GM21526 (cell line): ENCODE results near the gene PDIK1L.

Experiments
- ATAC-seq: cut with Tn5 transposase; IDR thresholded peaks from one replicate; pipeline ENCODE4 v1.9.1; 2021; ENCODE audit warnings: moderate library complexity; ENCODE audit not compliant: unreplicated experiment, low FRiP score

Gene PDIK1L

DNA sequence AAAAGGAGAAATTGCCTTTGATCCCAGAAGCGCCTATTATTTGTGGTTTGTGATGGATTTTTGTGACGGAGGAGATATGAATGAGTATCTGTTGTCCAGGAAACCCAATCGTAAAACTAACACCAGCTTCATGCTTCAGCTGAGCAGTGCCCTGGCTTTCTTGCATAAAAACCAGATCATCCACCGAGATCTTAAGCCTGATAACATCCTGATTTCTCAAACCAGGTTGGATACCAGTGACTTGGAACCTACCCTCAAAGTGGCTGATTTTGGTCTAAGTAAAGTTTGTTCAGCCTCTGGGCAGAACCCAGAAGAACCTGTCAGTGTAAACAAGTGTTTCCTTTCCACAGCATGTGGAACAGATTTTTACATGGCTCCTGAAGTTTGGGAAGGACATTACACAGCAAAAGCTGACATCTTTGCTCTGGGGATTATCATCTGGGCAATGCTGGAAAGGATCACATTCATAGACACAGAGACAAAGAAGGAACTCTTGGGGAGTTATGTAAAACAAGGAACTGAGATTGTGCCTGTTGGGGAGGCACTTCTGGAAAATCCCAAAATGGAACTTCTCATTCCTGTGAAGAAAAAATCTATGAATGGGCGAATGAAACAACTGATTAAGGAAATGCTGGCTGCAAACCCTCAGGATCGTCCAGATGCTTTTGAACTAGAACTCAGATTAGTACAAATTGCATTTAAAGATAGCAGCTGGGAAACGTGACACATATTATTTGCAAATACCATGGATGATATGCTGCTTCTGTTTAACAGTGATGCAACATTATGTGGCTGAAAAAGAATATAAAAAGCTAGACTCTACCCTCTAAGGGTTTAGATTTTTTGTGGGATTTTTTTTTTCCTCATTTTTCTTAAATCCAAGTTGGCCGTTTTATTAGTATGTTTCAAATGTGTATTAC, 10.5 kb downstream of the PDIK1L start:
- no peak for ATAC-seq

DNA sequence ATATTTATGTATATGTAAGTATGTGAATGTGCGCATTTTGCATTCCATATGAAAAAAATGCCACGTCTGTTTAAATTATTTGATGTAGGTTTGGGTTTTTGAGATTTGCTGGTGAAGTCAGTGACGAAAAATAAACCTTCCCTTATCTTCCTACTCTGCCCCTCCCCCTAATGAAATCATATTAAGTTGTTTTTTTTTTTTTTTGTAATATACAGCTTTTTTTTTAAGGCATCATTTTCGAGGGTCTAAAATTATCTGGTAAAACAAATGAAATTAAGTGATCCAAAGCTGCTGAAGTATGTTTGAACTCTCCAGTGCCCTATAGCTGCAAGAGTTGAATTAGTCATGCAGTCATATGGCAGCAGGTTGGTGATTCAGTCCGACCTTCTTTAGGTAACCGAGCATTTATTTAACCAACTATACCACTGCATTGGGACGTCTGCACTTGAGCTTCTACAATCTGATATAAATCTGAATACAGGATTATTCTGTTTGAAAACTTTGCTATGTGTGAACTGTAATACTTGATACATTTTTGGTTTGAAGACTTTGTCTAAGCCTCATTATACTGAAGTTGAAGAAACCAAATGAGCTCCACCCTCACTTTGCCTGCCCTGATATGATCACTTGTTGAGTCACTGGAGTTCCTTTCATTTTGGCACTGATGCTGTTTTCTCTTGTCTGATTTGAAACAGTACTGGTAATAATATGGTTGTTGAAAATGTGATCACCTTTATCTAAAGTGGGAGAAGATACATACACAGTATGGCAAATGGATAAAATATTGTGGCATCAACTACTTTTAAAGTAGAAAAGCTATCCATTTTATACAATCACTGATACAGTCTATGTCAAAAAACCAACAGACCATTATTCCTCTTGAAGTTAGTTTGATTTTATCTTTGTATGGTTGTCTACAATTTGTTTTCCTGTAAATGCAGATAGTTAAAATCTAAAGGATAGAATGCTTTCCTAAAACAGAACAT, 11.7 kb downstream of the PDIK1L start:
- ATAC-seq, result no peak

DNA sequence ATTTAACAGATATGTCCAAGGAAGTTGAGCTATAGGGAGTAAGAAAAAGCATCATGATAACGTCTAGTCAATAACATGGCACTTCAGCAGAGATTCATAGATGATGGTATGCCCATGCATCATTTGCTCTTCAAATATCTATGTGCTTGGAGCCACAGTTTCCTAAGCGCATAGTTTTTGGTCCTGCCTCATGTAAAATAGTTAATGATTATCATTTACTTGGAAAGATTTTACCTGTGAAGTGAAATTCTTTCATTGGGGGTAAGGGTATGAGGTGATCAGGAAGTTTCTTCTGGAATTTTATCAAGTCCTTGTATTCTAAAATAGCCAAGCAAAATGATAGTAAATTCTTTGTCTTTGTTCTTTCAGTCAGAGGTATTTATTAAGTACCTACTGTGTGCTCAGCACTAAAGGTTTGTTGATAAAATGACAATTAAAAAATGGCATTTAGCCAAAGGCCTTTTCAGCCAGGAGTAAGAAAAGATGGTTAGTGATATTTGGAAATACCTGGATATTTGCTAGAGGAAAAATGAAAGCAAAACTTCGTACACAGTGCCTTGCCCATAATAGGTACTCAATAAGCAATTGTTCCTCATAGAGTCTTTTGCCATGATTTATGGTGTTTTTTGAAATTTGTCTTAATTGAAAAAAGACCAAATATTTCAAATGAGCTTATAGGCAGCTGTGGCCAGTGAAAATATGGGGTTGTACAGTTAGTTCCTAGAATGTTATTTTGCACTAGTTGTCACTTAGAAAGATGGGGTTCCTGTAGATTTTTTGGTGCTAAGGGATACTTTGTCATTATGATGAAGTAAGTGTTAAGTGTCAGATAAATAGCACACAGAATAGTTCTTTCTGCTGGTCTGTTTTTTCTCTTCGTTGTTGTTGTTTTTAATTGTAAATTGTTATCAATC, 13.1 kb downstream of the PDIK1L start:
- ATAC-seq, result no peak

DNA sequence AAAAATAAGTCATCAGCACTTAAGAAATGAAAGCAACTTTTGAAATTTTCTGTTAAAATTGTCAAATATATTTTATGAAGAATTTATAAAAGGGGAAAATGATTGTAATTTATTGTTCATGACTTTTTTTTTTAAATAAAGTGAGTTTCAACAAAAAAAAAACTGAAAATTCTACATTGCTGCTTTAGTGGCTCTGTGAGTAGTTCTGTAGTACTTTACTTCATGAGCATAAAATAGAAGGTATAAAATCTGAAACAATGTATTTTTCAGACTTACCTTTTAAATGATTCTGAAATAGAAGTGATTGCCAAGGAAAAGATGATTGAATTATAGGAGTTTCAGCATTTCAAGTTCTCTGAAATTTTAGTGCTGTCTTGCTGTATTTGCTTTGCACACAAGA, 13.8 kb downstream of the PDIK1L start:
- ATAC-seq, result no peak

DNA sequence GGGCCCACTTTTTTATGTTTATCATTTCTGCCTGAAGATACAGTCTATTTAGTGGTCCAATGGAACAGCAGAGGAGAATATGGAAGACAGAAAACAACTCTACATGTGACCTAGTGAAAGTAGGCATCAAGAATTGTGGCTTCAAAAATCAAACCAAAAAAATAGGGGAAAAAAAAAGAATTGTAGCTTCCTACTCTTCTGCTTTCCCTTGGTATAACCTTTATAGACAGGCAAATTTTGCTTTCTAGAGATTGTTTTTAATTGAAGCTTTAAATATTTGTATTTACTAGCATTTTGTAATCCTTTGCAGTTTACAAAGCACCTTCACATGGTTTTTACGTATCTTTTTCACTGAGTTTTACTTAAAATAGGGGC, 14.3 kb downstream of the PDIK1L start:
- ATAC-seq, result no peak

DNA sequence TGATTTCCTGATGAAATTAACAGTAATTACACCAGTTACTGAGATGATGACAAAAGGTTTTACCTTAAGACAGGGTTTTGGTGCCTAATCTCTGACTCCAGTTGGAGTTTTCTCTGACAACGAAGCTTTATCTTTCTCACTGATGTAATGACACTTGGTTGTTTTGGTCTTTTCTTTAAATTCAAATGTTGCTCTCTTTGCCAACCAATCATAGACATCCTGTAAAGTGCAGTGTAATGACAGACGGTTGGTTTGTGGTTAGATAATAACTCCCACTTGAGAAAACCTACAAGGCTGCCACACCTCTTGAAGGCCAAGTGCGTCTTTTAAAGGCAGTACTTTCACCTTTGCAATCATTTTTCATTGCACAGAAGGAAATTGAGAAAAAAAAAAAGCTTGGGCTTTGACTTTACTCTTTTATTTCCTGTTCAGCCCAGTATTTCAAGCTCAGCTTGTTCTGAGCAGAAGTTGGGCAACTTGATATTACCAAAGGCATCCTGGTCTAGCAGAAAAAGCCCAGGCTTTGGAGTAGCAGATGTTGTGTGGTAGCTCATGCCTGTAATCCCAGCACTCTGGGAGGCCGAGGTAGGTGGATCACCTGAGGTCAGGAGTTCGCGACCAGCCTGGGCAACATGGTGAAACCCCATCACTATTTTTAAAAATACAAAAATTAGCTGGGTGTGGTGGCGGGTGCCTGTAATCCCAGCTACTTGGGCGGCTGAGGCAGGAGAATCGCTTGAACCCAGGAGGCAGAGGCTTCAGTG, 14.9 kb downstream of the PDIK1L start:
- no peak for ATAC-seq

DNA sequence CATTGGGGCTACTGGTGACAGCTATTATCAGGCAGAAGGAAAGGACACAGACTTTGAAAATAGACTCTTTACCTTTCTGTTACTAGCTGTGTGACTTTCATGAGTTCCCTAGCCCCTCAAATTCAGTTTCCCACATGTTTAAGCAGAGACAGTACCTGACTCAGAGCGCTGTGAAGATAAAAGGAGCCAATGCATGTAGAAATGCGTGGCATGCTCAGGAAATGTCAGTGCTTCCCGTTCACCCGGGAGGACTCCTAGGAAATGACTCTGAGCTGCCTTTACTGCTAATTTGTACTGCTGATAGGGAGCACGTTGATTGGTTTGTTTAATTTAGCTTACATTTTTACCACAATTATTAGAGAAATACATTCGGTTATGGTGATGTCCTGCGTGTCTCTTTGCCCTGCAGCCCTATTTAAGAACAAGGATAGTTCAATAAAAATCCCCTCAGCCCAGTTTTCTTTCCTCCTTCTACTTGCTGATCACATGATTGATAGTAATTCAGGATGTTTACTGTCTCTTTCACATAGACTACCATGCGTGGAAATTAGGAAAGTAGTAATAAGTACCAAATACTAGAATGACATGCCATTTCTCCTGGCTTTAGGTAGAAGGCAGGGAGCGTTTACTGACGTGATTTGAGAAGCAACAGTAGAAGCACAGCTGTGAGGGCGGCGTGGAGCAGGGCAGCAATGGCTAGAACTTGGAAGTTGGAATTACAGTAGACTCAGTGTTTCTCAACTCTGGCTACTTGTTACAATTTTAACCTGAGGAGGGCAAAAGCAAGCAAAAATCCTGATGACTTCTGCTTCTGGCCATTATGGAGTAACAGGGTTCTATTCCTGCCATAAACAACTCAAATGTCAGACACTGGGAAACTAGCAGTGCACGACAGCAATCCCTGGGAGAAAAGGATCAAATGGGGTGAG, 15.9 kb downstream of the PDIK1L start:
- no peak for ATAC-seq

DNA sequence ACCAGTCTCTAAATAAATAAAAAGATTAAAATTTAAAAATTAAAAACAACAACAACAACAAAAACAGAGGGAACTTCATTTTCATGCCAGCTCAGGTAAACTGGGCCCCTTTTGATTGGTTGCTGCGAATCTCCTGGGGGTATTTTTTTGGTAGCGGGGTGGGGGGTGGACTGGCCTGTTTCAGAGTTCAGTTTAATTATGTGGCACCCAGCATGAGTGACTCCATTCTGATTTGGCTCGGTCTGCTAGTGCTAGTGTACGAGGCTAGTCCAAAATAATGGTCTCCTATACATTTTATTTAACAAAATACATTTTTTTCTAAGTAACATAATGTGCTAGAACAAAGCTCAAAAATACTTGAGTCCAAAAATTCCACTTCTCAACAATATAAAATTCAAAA, 18.2 kb downstream of the PDIK1L start:
- no peak for ATAC-seq

DNA sequence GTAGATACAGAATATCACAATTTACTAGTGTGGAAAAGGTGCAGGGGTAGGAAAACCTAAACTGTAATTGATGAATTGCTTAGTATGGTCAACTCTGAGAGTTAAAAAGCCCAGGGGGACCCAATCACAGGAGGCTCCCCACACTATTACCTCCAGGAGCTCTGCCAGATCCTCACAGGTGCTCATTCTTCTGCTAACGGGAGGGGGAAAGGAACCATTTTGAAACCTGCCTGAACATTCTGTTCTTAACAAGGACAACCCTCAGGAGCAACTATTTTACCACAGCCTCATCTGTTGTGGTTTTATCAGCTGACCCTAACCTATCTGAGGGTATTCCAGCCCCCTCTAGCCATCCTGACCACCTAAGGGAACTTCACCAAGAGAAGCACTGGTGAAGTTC, 19.1 kb downstream of the PDIK1L start:
- no peak for ATAC-seq

DNA sequence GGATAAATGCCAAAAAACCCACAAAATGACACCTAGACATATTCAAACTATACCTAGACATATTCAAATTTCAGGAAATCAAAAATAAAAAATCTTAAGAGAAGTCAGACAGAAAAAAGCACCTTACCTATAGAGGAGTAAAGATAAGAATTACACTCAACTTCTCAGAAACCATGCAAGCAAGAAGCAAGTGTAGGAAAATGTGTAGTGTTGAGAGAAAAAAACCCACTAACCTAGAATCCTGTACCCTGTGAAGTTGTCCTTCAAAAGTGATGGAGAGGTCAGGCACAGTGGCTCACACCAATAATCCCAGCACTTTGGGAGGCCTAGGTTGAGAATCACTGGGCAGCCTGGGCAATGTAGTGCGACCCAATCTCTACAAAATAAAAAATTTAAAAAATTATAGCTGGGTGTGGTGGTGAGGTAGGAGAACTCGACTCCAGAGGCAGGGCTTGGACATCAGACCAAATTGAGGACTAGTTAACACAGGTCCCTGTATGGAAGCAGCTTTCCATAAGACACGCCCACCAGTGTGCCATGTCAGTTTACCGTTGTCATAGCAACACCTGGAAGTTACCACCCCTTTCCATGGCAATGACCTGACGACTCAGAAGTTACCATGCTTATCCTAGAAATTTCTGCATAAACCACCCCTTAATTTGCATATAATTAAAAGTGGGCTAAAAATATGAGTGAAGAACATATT, 20.7 kb downstream of the PDIK1L start:
- ATAC-seq, result no peak

DNA sequence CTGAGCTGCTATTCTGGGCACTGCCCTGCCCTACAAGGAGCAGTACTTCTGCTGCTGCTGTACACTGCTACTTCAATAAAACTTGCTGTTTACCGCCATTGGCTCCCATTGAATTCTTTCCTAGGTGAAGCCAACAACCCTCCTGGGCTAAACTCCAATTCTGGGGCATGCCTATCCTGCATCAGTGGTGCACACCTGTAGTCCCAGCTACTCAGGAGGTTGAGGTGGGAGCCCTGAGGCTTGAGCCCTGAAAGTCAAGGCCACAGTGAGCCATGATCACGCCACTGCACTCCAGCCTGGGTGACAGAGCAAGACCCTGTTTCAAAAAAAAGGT, 21.2 kb downstream of the PDIK1L start:
- no peak for ATAC-seq

DNA sequence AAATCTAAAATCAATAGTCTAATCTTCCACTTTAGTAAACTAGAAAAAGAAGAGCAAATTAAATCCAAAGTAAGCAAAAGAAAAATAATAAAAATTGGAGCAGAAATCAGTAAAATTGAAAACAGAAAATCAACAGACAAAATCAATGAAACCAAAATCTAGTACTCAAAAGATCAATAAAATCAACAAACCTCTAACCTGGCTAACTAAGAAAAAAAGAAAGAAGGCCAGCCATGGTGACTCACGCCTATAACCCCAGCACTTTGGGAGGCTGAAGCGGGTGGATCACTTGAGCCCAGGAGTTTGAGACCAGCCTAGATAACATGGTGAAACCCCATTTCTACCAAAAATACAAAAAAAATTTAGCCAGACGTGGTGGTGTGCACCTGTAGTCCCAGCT, 22.8 kb downstream of the PDIK1L start:
- ATAC-seq, result no peak

DNA sequence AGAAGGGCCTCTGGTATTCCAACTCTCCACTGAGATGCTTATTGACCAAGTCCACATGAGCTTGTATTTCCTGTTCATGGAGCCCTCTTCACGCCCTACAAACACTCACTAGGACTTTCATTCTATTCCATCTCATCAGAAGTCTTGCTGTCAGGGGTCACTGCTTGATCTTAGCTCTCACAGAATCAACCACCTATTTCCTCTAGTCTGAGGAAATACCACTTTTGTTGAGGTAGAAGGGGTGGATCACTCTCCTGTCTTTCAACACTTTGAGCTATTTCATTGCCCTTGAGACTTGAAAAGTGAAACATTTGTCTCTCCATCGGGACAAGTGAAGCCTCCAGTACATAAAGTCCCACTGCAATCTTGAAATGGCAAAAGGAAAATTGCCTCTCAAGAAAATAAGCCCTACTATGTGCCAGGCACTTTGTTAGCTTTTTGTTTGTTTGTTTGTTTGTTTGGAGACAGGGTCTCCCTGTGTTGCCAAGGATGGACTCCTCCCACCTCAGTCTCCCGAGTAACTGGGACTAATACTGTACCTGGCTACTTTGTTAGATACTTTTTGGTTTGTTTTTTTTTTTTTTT, 27.4 kb downstream of the PDIK1L start:
- ATAC-seq, result no peak

DNA sequence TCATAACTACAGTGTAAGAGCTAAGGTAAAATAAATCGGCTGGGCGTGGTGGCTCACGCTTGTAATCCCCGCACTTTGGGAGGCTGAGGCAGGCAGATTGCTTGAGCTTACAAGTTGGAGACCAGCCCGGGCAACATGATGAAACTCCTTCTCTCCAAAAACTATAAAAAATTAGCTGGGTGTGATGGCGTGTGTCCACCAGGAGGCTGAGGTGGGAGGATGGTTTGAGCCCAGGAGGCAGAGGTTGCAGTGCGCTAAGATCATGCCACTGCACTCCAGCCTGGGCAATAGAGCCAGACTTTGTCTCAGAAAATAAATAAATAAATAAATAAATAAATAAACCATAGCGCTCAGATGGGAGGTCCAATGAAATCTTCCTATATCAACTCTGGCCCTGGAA, 30.5 kb downstream of the PDIK1L start:
- ATAC-seq, result no peak

DNA sequence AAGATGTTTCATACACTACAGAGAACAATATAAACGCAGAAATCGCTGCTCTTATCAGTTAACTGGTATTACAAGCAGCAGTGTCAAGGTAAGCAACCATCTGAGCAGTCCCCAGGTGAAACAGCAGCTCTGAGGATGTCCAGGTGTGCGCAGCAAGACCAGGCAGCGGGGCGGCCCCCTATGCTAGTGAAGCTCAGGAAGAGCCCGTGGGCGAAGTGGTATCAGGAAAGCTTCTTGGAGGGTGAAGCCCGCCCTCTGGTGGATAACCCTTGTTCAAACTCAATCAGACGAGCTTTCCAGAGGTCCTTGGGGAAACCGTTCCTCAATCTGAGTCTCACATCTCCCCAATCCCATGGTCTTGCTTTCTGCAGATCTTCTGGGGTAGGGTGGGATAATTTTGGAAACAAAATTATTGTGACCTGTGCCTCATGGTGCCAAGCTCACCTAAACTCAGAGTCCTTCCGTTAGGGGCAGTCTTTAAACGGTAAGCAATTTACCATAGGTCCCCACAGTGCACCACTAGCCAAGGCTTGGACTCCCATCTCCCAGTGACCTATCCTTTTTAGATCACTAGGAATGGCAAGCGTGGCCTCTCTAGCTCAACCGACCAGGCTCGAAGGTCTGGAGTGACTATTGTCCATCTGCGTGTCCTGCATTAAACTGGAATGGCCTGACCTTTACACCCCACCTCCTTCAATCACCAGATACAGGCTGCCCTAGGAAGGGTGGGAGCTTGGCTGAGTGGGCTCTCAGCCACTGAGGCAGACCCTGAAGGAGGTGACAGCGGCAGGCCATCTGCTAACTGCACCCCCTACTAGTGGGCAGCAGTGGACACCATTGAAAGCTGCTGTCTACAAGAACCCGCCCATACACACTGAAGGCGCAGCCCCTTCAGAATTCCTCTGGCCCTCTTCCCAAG, 33.7 kb downstream of the PDIK1L start:
- no peak for ATAC-seq

DNA sequence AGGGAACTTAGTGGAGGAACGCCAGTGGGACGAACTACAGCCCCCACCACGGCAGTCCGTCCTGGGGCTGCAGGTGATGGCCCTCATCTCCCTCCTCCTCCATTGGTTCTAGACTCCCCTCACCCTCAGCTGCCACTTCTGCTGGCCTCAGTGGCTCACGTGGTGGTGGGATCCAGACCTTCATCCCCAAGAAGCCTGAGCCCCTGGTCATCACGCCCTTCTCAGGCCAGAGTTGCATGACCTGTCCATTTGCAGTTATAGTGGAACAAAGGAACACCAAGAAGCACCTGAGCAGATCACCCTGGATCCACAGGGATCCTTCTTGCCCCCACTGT, 34.3 kb downstream of the PDIK1L start:
- ATAC-seq, result no peak

DNA sequence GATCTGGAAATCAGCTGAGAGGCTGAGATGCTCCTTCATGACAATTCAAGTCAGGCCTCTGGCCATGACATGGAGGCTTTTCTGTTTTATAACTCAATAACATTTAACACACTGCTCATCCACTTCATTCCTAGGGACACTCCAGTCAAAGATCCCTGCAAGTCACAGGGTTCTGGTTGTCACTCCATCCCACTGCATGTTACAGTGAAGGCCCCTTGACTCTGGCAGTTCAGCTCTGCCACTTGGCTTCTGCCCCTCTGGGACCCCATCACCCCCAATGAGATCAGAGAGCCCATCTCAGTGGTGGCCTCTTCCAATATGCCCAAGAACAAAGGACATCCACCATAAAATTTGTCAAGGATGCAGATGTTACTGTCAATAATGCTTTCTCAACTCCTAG, 37.3 kb downstream of the PDIK1L start:
- no peak for ATAC-seq
